ENCODE data around the gene GAGE12J. TPM values are rescaled to one million over a fixed set of nuclear protein-coding genes. Genes with fewer than 3 reads are reported as not detected.
A peak's percentile ranks its signal among the peaks of the same experiment; 100 is the strongest.

Gene GAGE12J
- total and polyA plus RNA-seq, 2 donors (not counting 3 experiments of a cell fraction or from before 2014, with no cell fraction given), result not detected

- DNase-seq (ENCODE audit: low read depth, low spot score), result no peak
- no peaks in the 10 kb centered on the region for H3K27me3 ChIP-seq (ENCODE audit: control insufficient read depth in 2 of 2, insufficient read depth in 2 of 2, low read length in 2 of 2)
- dilution Hi-C loops (cut with MboI; ENCODE audit: extremely low pct_ligation_motif_present, low sequenced_read_pairs) (no loop called here), intact Hi-C loops (cut with micrococcal nuclease) (loop anchor here (5.0 kb wide), 1 partner anchor 560 kb away; no protein-coding TSS in a partner anchor)
- no peaks in the 10 kb centered on the region for H4K20me1 ChIP-seq (replicated peaks; ENCODE audit: control insufficient read depth, extremely low read depth, insufficient read depth, low read length)
- no peaks in the 10 kb centered on the region for H3K9me3 ChIP-seq (replicated peaks; ENCODE audit: control insufficient read depth, insufficient read depth, low read length)
- no peaks in the 10 kb centered on the region for H3K36me3 ChIP-seq (ENCODE audit: control insufficient read depth in 2 of 2, extremely low read depth in 1 of 2, insufficient read depth in 2 of 2, low read length in 2 of 2)
- H3K4me2 ChIP-seq (ENCODE audit: insufficient read depth, low read length), result no peak overlapping the region
- POLR2A ChIA-PET, result no interaction called here
- no peaks in the 10 kb centered on the region for H3K9me1 ChIP-seq (replicated peaks; ENCODE audit: control insufficient read depth, extremely low read depth, insufficient read depth, low read length)
- no peak overlapping the region for H3K9ac ChIP-seq (replicated peaks; ENCODE audit: extremely low read depth, insufficient read depth, low read length)
- no peak overlapping the region for H3K27ac ChIP-seq (ENCODE audit: insufficient read depth, low read depth, low read length)
- no peaks in the 10 kb centered on the region for H3K4me1 ChIP-seq (ENCODE audit: control insufficient read depth, extremely low read depth, insufficient read depth, low read length)
- CTCF ChIA-PET, result no interaction called here
- TF ChIP-seq MYC (IDR thresholded peaks at IDR 0.05; ENCODE audit: low read depth, low read length) (no peak), JUN (IDR thresholded peaks at IDR 0.05; ENCODE audit: borderline replicate concordance, insufficient read depth, insufficient read length, low read depth) (no peak), GATA2 (IDR thresholded peaks at IDR 0.05; ENCODE audit: insufficient read depth, insufficient read length, low read depth, low read length) (no peak), POLR2AphosphoS5 (IDR thresholded peaks at IDR 0.05; ENCODE audit: insufficient read depth, low read depth, low read length) (no peak), FOS (IDR thresholded peaks at IDR 0.05; ENCODE audit: borderline replicate concordance, insufficient read depth, low read length) (no peak), MAX (IDR thresholded peaks at IDR 0.05; ENCODE audit: insufficient read depth, insufficient read length) (no peak), POLR2A (IDR thresholded peaks at IDR 0.05; ENCODE audit: low read depth, low read length) (no peak), EZH2 (IDR thresholded peaks at IDR 0.05; ENCODE audit: borderline replicate concordance, low read depth, low read length, severe bottlenecking) (no peak)
- TF ChIP-seq, protein P1, sequence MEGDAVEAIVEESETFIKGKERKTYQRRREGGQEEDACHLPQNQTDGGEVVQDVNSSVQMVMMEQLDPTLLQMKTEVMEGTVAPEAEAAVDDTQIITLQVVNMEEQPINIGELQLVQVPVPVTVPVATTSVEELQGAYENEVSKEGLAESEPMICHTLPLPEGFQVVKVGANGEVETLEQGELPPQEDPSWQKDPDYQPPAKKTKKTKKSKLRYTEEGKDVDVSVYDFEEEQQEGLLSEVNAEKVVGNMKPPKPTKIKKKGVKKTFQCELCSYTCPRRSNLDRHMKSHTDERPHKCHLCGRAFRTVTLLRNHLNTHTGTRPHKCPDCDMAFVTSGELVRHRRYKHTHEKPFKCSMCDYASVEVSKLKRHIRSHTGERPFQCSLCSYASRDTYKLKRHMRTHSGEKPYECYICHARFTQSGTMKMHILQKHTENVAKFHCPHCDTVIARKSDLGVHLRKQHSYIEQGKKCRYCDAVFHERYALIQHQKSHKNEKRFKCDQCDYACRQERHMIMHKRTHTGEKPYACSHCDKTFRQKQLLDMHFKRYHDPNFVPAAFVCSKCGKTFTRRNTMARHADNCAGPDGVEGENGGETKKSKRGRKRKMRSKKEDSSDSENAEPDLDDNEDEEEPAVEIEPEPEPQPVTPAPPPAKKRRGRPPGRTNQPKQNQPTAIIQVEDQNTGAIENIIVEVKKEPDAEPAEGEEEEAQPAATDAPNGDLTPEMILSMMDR (IDR thresholded peaks at IDR 0.05; ENCODE audit: extremely low read depth in 1 of 2, insufficient read depth in 1 of 2, low read depth in 1 of 2, low read length in 2 of 2), result no peak
- H3K4me3 ChIP-seq (replicated peaks in 1 of 3; ENCODE audit: insufficient read depth in 1 of 3, low read depth in 1 of 3, low read length in 3 of 3), result no peak overlapping the region
- BruUV-seq (replicated peaks), result no TSS peak
- peaks cover 1% of the 10 kb centered on the region for H3K79me2 ChIP-seq (ENCODE audit: control insufficient read depth, insufficient read depth, low read length)
- no peak overlapping the region for H2AFZ ChIP-seq (ENCODE audit: low read depth, low read length)
- FAIRE-seq, result peak; percentile 50
Observed at GRCh38 chrX:49277535-49277830, 44.4 kb upstream of the GAGE12J start.

All from endothelial cell of umbilical vein (primary cell).